T-cell (primary cell): ENCODE results near the gene SLC51B. TPM values are rescaled to one million over a fixed set of nuclear protein-coding genes. Genes with fewer than 3 reads are reported as not detected.

Experiments
- ATAC-seq, 4 experiments: fragments of 200-7000 bp in 3 of 4; fragments of 150-1000 bp in 1 of 4; cut with Tn5 transposase; replicated peaks in 1 of 4; 1 replicate in 3 of 4; 2 replicates in 1 of 4; pipeline ENCODE4 v1.10.0; 2021; ENCODE audit warnings: moderate library complexity in 3 of 4, mild to moderate bottlenecking in 2 of 4, moderate number of reproducible peaks in 1 of 4
- CTCF ChIA-PET, 2 donors: fragments of 300-600 bp; sonication (Branson Sonifier 250); formaldehyde crosslinking; loops; one replicate each; lab custom pipeline; 2022; ENCODE audit warnings: antibody characterized with exemption in 2 of 2; lab: Charles Lee
- POLR2A ChIA-PET, 2 donors: fragments of 300-600 bp; sonication (Branson Sonifier 250); formaldehyde crosslinking; loops; one replicate each; lab custom pipeline; 2022; ENCODE audit warnings: antibody characterized with exemption in 2 of 2; lab: Charles Lee
- DNase-seq, 35 experiments: peaks; one replicate each; pipeline versions ENCODE4 v3.0.0 to v3.0.0-alpha.2; 2013 to 2023
- H3K27ac ChIP-seq: one replicate; pipeline ENCODE4 v1.5.1; 2013; ENCODE audit warnings: low read length
- H3K27me3 ChIP-seq, 2 experiments: replicated peaks in 1 of 2; 1 replicate in 1 of 2; 2 replicates in 1 of 2; pipeline versions ENCODE4 v1.6.1 to v1.7.0; 2013; ENCODE audit warnings: low read length in 1 of 2, mixed read lengths in 1 of 2; ENCODE audit not compliant: control insufficient read depth in 2 of 2, insufficient read depth in 2 of 2; ENCODE audit errors: extremely low read depth in 1 of 2
- H3K36me3 ChIP-seq, 2 donors: 1 replicate in 1 of 2; 2 replicates in 1 of 2; pipeline versions ENCODE4 v1.6.1 to v1.7.0; 2013; ENCODE audit warnings: low read length in 1 of 2; ENCODE audit not compliant: control insufficient read depth in 2 of 2, insufficient read depth in 1 of 2; ENCODE audit errors: extremely low read depth in 1 of 2
- H3K4me1 ChIP-seq, 2 experiments: 1 replicate in 1 of 2; 2 replicates in 1 of 2; pipeline versions ENCODE4 v1.6.1 to v1.7.0; 2013; ENCODE audit warnings: low read length in 2 of 2, mixed read lengths in 1 of 2; ENCODE audit not compliant: insufficient read depth in 2 of 2, control insufficient read depth in 1 of 2; ENCODE audit errors: extremely low read depth in 1 of 2
- H3K4me3 ChIP-seq, 2 donors: 1 replicate in 1 of 2; 2 replicates in 1 of 2; pipeline versions ENCODE4 v1.5.1 to v1.7.0; 2013; ENCODE audit warnings: mild to moderate bottlenecking in 2 of 2, low read length in 1 of 2, moderate library complexity in 1 of 2; ENCODE audit not compliant: control insufficient read depth in 1 of 2; ENCODE audit errors: extremely low read depth in 1 of 2
- H3K9me3 ChIP-seq: 2 replicates; pipeline ENCODE4 v1.7.0; 2013
- H3K27ac Mint-ChIP-seq, 2 donors: one replicate each; pipeline ENCODE4 v1.8.0; 2020 to 2021; ENCODE audit warnings: mild to moderate bottlenecking in 2 of 2, mixed read lengths in 2 of 2
- H3K27me3 Mint-ChIP-seq, 2 donors: one replicate each; pipeline ENCODE4 v1.8.0; 2021 to 2022; ENCODE audit warnings: mixed read lengths in 2 of 2
- H3K36me3 Mint-ChIP-seq: one replicate; pipeline ENCODE4 v1.8.0; 2021; ENCODE audit warnings: mixed read lengths
- H3K4me1 Mint-ChIP-seq, 3 donors: one replicate each; pipeline ENCODE4 v1.8.0; 2020 to 2022; ENCODE audit warnings: mixed read lengths in 3 of 3, mild to moderate bottlenecking in 1 of 3
- H3K4me3 Mint-ChIP-seq, 3 donors: one replicate each; pipeline ENCODE4 v1.8.0; 2020 to 2022; ENCODE audit warnings: mild to moderate bottlenecking in 3 of 3, mixed read lengths in 3 of 3, moderate library complexity in 3 of 3
- H3K9me3 Mint-ChIP-seq, 3 donors: one replicate each; pipeline ENCODE4 v1.8.0; 2020 to 2022; ENCODE audit warnings: mixed read lengths in 3 of 3
- WGBS: methylation state at CpG from one replicate; pipeline ENCODE4 v1.1.5; 2013; ENCODE audit warnings: missing lambda C conversion rate; ENCODE audit not compliant: insufficient coverage; 5-methylcytosine and 5-hydroxymethylcytosine counted together
- total RNA-seq, 35 experiments: library from RNA in 6 of 35; stranded (reverse) in 6 of 35; fragments of 120-200 nt in 1 of 35; gene quantifications; one replicate each; pipeline versions ENCODE4 v1.2.1 to v1.2.4 and lab custom pipeline; 2013 to 2026

SLC51B gene
- total RNA-seq, 5 donors from 2014 or later (not counting 1 experiment from before 2014, with no cell fraction given) = not detected

DNA sequence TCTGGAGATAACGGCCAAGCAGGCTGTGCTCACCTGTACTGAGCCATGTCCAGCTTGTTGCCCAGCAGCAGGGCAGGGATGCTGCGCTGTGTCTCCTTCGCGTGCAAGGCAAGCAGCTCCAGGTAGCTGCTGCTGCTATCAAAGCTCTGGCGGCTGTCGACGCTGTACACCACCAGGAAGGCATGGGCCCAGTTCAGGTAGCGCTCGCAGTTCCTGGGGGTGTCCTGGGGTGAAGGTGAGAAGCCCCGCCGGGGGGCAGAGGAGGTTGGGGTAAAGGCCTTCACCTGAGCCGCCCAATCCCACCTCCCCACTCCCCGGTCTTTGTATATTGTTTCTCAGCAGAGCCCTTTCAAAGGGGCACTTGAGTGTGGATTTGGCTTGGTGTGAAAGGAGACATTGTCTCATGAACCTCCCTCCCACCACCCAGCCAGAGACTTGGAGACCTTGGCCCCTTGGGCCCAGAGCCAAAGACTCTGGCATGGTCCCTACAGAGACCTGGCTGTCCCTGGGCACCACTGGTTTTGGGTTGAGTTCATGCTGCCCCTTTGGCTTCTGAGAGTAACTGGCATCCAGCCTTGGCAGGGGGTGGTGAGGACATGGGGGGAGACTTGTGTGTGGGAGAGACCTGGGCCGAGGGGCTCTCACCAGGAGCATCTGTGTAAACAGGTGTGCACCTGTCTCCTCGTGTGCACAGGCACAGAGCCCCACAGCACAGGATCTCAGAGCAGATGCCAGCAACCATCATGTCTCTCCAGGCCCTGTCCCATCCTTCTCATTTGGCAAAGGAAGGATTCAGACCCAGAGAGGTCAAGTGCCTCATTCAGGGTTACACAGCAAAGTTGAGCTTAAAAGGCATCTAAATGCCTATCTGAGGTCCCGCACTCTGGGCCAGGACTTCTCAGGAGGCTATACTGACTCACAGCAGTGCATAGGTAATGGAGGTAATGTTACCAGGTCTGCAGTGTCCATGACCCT is 13.5 kb downstream of the SLC51B start:
- no peak for DNase-seq
- Mint-ChIP-seq H3K36me3 (no peaks in the 10 kb centered on the region), H3K27me3 (peaks cover under 1 to 11% of the 10 kb centered on the region in 2 donors), H3K9me3 (peaks cover 0 to 3% (median 0%) of the 10 kb centered on the region in 3 donors), H3K27ac (no peak overlapping the region), H3K4me3 (no peak overlapping the region), H3K4me1 (peaks cover 0 to 2% (median 0%) of the 10 kb centered on the region in 3 donors)
- Histone ChIP-seq H3K4me1 (no peaks in the 10 kb centered on the region), H3K27ac (no peak overlapping the region), H3K9me3 (no peaks in the 10 kb centered on the region), H3K4me3 (no peak overlapping the region), H3K36me3 (peaks cover 0 to 3% of the 10 kb centered on the region in 2 donors), H3K27me3 (peaks cover 0 to 20% of the 10 kb centered on the region in 2 experiments)
- CTCF ChIA-PET = no interaction called here
- ATAC-seq = no peak
- POLR2A ChIA-PET = no interaction called here
- 58% methylated on average over 3 of the region's 16 CpGs for WGBS

DNA sequence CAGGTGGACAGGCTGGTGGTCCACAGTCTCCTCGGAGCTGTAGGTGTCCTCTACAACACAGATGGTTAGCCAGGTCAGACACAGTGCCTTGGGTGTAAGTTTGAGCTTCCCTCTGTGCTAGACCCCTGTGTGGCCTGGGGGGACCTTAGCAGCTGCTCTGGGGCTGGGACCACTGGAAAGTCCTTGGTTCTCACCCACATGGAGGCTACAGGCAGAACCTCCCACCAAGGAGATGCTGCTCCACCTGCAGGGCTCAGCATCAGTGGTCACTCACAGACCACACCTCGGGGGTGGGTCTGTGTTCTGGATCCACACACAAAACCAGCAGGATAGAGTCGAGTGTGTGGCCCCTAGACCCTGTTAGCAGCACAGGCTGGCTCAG is 14.2 kb downstream of the SLC51B start:
- Mint-ChIP-seq H3K4me3 (no peak overlapping the region), H3K4me1 (peaks cover 0 to 2% (median 0%) of the 10 kb centered on the region in 3 donors), H3K9me3 (peaks cover 0 to 3% (median 0%) of the 10 kb centered on the region in 3 donors), H3K27me3 (peaks cover 6 to 14% of the 10 kb centered on the region in 2 donors), H3K27ac (no peak overlapping the region), H3K36me3 (no peaks in the 10 kb centered on the region)
- Histone ChIP-seq H3K36me3 (peaks cover 0 to 3% of the 10 kb centered on the region in 2 donors), H3K9me3 (no peaks in the 10 kb centered on the region), H3K4me3 (no peak overlapping the region), H3K4me1 (no peaks in the 10 kb centered on the region), H3K27ac (no peak overlapping the region), H3K27me3 (peaks cover 0 to 20% of the 10 kb centered on the region in 2 experiments)
- ATAC-seq (no peak), DNase-seq (no peak)
- POLR2A ChIA-PET = no interaction called here
- WGBS = 79% methylated on average over 2 of the region's 3 CpGs
- CTCF ChIA-PET = no interaction called here

DNA sequence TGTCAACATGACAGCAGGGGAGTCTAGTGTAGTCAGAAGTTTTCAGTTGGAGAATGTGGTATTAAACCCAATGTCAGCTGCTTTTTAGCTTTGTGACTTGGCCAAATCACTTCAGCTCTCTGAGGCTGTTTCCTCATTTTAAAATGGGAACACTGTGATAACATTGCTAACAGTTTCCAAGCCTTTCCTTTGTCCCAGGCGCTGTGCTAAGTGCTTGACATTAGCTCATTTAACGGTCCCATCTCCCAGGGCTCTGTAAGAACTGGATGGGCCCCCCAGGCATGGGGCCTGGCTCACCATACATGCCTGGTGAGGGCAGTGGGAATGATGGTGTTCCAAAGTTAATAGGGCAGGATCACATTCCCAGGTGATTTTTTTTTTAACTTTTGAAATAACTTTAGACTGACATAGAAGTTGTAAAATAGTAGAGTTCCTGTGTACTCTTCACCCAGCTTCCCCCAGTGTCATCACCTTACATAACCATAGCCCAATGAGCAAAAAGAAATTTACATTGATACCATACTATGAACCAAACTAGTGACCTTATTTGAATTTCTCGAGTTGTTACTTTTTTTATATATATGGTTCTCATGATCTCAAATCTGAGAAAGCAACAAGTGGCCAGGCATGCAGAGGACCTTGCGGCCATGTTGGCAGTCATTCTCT is 14.9 kb downstream of the SLC51B start:
- H3K36me3 ChIP-seq = peaks cover 0 to under 1% of the 10 kb centered on the region in 2 donors
- ATAC-seq (no peak), DNase-seq (no peak)
- WGBS = 79% methylated on average over 3 of the region's 4 CpGs
- Mint-ChIP-seq H3K27ac (no peak overlapping the region), H3K36me3 (no peaks in the 10 kb centered on the region), H3K4me3 (no peak overlapping the region), H3K4me1 (peaks cover 0 to 2% (median 0%) of the 10 kb centered on the region in 3 donors), H3K27me3 (peaks cover 6 to 18% of the 10 kb centered on the region in 2 donors), H3K9me3 (peaks cover 0 to 3% (median 0%) of the 10 kb centered on the region in 3 donors)
- H3K4me1 ChIP-seq = no peaks in the 10 kb centered on the region
- ChIA-PET CTCF (no interaction called here), POLR2A (no interaction called here)
- no peak overlapping the region for H3K27ac ChIP-seq
- peaks cover 0 to 27% of the 10 kb centered on the region in 2 experiments for H3K27me3 ChIP-seq
- no peak overlapping the region for H3K4me3 ChIP-seq
- H3K9me3 ChIP-seq = no peaks in the 10 kb centered on the region

- 80% methylated on average over 3 of the region's 6 CpGs for WGBS
- H3K4me1 ChIP-seq = no peaks in the 10 kb centered on the region
- Mint-ChIP-seq H3K36me3 (no peaks in the 10 kb centered on the region), H3K27ac (no peak overlapping the region), H3K27me3 (peaks cover 14 to 26% of the 10 kb centered on the region in 2 donors), H3K9me3 (peaks cover 0 to 3% (median 0%) of the 10 kb centered on the region in 3 donors), H3K4me1 (no peaks in the 10 kb centered on the region), H3K4me3 (no peak overlapping the region)
- no peaks in the 10 kb centered on the region for H3K36me3 ChIP-seq
- H3K27me3 ChIP-seq = peaks cover 0 to 32% of the 10 kb centered on the region in 2 experiments
- DNase-seq (no peak), ATAC-seq (no peak)
- ChIA-PET CTCF (no interaction called here), POLR2A (no interaction called here)
- no peak overlapping the region for H3K4me3 ChIP-seq
- no peaks in the 10 kb centered on the region for H3K9me3 ChIP-seq
- no peak overlapping the region for H3K27ac ChIP-seq
Measured at GRCh38 chr15:65060641-65061397, 15.6 kb downstream of the SLC51B start.

DNA sequence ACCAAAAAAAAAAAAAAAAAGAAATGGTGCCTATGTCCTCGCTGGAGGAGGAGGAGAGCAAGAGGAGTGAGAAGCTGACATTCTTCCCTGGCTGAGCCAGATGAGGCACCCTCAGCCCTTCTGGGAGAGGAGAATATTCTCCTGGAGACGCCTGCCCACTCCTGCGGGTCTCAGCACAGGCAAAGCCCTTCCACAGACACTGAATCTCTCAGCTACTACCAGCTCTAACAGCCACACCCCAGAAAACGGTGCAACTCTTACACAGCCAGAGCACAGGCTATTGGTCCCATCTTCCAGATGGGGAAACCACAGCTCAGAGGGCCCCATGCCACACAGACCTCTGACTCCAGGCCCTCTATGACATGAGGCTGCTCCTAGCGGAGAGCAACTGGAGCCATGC is 16.9 kb downstream of the SLC51B start:
- Histone ChIP-seq H3K27ac (no peak overlapping the region), H3K4me3 (no peak overlapping the region), H3K27me3 (peaks cover 0 to 33% of the 10 kb centered on the region in 2 experiments), H3K9me3 (no peaks in the 10 kb centered on the region), H3K36me3 (no peaks in the 10 kb centered on the region), H3K4me1 (peaks cover 0 to under 1% of the 10 kb centered on the region in 2 experiments)
- Mint-ChIP-seq H3K27me3 (peaks cover 23 to 35% of the 10 kb centered on the region in 2 donors), H3K27ac (no peak overlapping the region), H3K4me3 (no peak overlapping the region), H3K9me3 (peaks cover 0 to 3% (median 0%) of the 10 kb centered on the region in 3 donors), H3K4me1 (peaks cover 0 to 1% (median under 1%) of the 10 kb centered on the region in 3 donors), H3K36me3 (no peaks in the 10 kb centered on the region)
- ChIA-PET POLR2A (interaction anchor here in 1 of 2 donors (0.6 kb wide), 1 partner anchor 212 kb away, joined by 8 read pairs; no protein-coding TSS in a partner anchor), CTCF (interaction anchor here in 1 of 2 donors (0.6 kb wide), 1 partner anchor 64 kb away, joined by 4 read pairs; no protein-coding TSS in a partner anchor)
- ATAC-seq (no peak), DNase-seq (no peak)
- WGBS = 50% methylated on average over 1 of the region's 5 CpGs
